ACHN (cell line): ENCODE measurements around the gene ASTN2.

ENCODE experiments used
- DNase-seq: peaks from one replicate; pipeline ENCODE4 v3.0.0-alpha.2; 2015
- in situ Hi-C: cut with HindIII; loops from 2 replicates; pipeline ENCODE4 v1.10.0; 2017; ENCODE audit warnings: low sequenced_read_pairs, low pct_ligation_motif_present, low pct_unique_long_range_greater_than_20kb

ASTN2 gene

GRCh38 chr9:117317192-117317591 lies 97.7 kb downstream of the ASTN2 start:
- in situ Hi-C loops: no loop called here
- no peak for DNase-seq

- DNase-seq: no peak
- in situ Hi-C loops: no loop called here
Measured at GRCh38 chr9:117315236-117315635, 99.6 kb downstream of the ASTN2 start.

- DNase-seq: no peak
- in situ Hi-C loops: no loop called here
Measured at GRCh38 chr9:117313989-117314388, 100.9 kb downstream of the ASTN2 start.

- in situ Hi-C loops: no loop called here
- DNase-seq: no peak
Measured at GRCh38 chr9:117307701-117308100, 107.2 kb downstream of the ASTN2 start.

GRCh38 chr9:117306032-117306431 lies 108.8 kb downstream of the ASTN2 start:
- in situ Hi-C loops: no loop called here
- DNase-seq: no peak

- peak; percentile 19 for DNase-seq
- in situ Hi-C loops: no loop called here
Measured at GRCh38 chr9:117305454-117305853, 109.4 kb downstream of the ASTN2 start.

- in situ Hi-C loops: no loop called here
- no peak for DNase-seq
Measured at GRCh38 chr9:117304549-117304948, 110.3 kb downstream of the ASTN2 start.

GRCh38 chr9:117303643-117304230 lies 111.1 kb downstream of the ASTN2 start:
- in situ Hi-C loops: no loop called here
- no peak for DNase-seq

- in situ Hi-C loops: no loop called here
- DNase-seq: no peak
Measured at GRCh38 chr9:117302487-117302886, 112.4 kb downstream of the ASTN2 start.

- DNase-seq: no peak
- in situ Hi-C loops: no loop called here
Measured at GRCh38 chr9:117300371-117301110, 114.3 kb downstream of the ASTN2 start.

GRCh38 chr9:117296453-117296852 lies 118.4 kb downstream of the ASTN2 start:
- no peak for DNase-seq
- in situ Hi-C loops: no loop called here

GRCh38 chr9:117293206-117294114 lies 121.4 kb downstream of the ASTN2 start:
- no peak for DNase-seq
- in situ Hi-C loops: no loop called here

- in situ Hi-C loops: no loop called here
- no peak for DNase-seq
Measured at GRCh38 chr9:117290856-117291622, 123.8 kb downstream of the ASTN2 start.

GRCh38 chr9:117290306-117290840 lies 124.5 kb downstream of the ASTN2 start:
- DNase-seq: no peak
- in situ Hi-C loops: no loop called here

GRCh38 chr9:117286245-117286644 lies 128.6 kb downstream of the ASTN2 start:
- in situ Hi-C loops: no loop called here

GRCh38 chr9:117284414-117284813 lies 130.4 kb downstream of the ASTN2 start:
- DNase-seq: no peak
- in situ Hi-C loops: no loop called here

More at GRCh38 chr9:117286245-117286644, 128.6 kb downstream of the ASTN2 start:
- DNase-seq: no peak

- in situ Hi-C loops: no loop called here
- no peak for DNase-seq
Measured at GRCh38 chr9:117282541-117282940, 132.3 kb downstream of the ASTN2 start.

GRCh38 chr9:117278471-117279035 lies 136.3 kb downstream of the ASTN2 start:
- DNase-seq: no peak
- in situ Hi-C loops: no loop called here
